Measurements from ENCODE around the gene PPP1R37.

PPP1R37 gene

GRCh38 chr19:45158503-45159209, 65.7 kb downstream of the PPP1R37 start:
- DNase-seq = no peak
- intact Hi-C loops (cut with DNase I) = no loop called here

GRCh38 chr19:45159210-45159970, 66.4 kb downstream of the PPP1R37 start:
- intact Hi-C loops (cut with DNase I) = no loop called here
- DNase-seq = no peak

GRCh38 chr19:45159971-45160324, 67.0 kb downstream of the PPP1R37 start:
- intact Hi-C loops (cut with DNase I) = no loop called here
- no peak for DNase-seq

- no peak for DNase-seq
- intact Hi-C loops (cut with DNase I) = no loop called here
Observed at GRCh38 chr19:45160870-45161737, 68.1 kb downstream of the PPP1R37 start, which contains the start of gene NKPD1. NKPD1 (minus strand) TSS chr19:45160982; CDS start chr19:45160150, 832 bp downstream.

GRCh38 chr19:45161738-45162607, 69.0 kb downstream of the PPP1R37 start:
- intact Hi-C loops (cut with DNase I) = no loop called here
- peak in 3 of 42 donors; percentile 20 to 60 (median 28) for DNase-seq

- intact Hi-C loops (cut with DNase I) = no loop called here
- DNase-seq = no peak
Observed at GRCh38 chr19:45162608-45163143, 69.7 kb downstream of the PPP1R37 start.

- intact Hi-C loops (cut with DNase I) = no loop called here
- DNase-seq = no peak
Observed at GRCh38 chr19:45163156-45163555, 70.2 kb downstream of the PPP1R37 start.

GRCh38 chr19:45163751-45164460, 70.9 kb downstream of the PPP1R37 start:
- DNase-seq = no peak
- intact Hi-C loops (cut with DNase I) = no loop called here

- intact Hi-C loops (cut with DNase I) = no loop called here
- DNase-seq = no peak
Observed at GRCh38 chr19:45164577-45165335, 71.8 kb downstream of the PPP1R37 start.

GRCh38 chr19:45166723-45167252, 73.8 kb downstream of the PPP1R37 start:
- DNase-seq = no peak
- intact Hi-C loops (cut with DNase I) = no loop called here

GRCh38 chr19:45168767-45169351, 75.9 kb downstream of the PPP1R37 start:
- intact Hi-C loops (cut with DNase I) = no loop called here
- DNase-seq = no peak

- intact Hi-C loops (cut with DNase I) = no loop called here
Observed at GRCh38 chr19:45169602-45170001, 76.6 kb downstream of the PPP1R37 start.

GRCh38 chr19:45170146-45171106, 77.4 kb downstream of the PPP1R37 start:
- intact Hi-C loops (cut with DNase I) = no loop called here
- DNase-seq = no peak

More at GRCh38 chr19:45169602-45170001, 76.6 kb downstream of the PPP1R37 start:
- DNase-seq = no peak

- intact Hi-C loops (cut with DNase I) = no loop called here
- DNase-seq = no peak
Observed at GRCh38 chr19:45171211-45171623, 78.2 kb downstream of the PPP1R37 start.

- intact Hi-C loops (cut with DNase I) = no loop called here
Observed at GRCh38 chr19:45172173-45172572, 79.2 kb downstream of the PPP1R37 start.

More at GRCh38 chr19:45172173-45172572, 79.2 kb downstream of the PPP1R37 start:
- DNase-seq = no peak

All from head of caudate nucleus (tissue), 42 donors.